Astrocyte (in vitro differentiated cells and primary cell): ENCODE data around the gene TRMT11. TPM values are rescaled to one million over a fixed set of nuclear protein-coding genes. Genes with fewer than 3 reads are reported as not detected.
A peak's percentile ranks its signal among the peaks of the same experiment; 100 is the strongest.

Experiments used
- DNase-seq: peaks from one replicate; pipeline ENCODE4 v3.0.0-alpha.2; 2010; ENCODE audit warnings: low read depth
- FAIRE-seq: peaks from 2 replicates; lab custom pipeline; 2011; peaks lifted over from hg19 to GRCh38; lab: Jason Lieb, UNC
- H2AFZ ChIP-seq: 2 replicates; pipeline ENCODE4 v1.6.0; 2012; ENCODE audit warnings: low read depth, low read length, inconsistent platforms
- H3K27ac ChIP-seq: 2 replicates; pipeline ENCODE4 v1.5.1; 2011; ENCODE audit warnings: low read depth, low read length, inconsistent platforms
- H3K27me3 ChIP-seq: 2 replicates; pipeline ENCODE4 v1.6.0; 2011; ENCODE audit warnings: low read length, inconsistent platforms; ENCODE audit not compliant: insufficient read depth
- H3K36me3 ChIP-seq: 2 replicates; pipeline ENCODE4 v1.5.1; 2011; ENCODE audit warnings: low read length, inconsistent platforms; ENCODE audit not compliant: insufficient read depth
- H3K4me1 ChIP-seq: 2 replicates; pipeline ENCODE4 v1.5.1; 2011; ENCODE audit warnings: low read length, inconsistent platforms; ENCODE audit not compliant: insufficient read depth
- H3K4me2 ChIP-seq: 2 replicates; pipeline ENCODE4 v1.6.0; 2012; ENCODE audit warnings: low read length, inconsistent platforms
- H3K4me3 ChIP-seq: 2 replicates; pipeline ENCODE4 v1.5.1; 2011; ENCODE audit warnings: low read depth, mild to moderate bottlenecking, low read length, inconsistent platforms; ENCODE audit not compliant: insufficient read depth
- H3K79me2 ChIP-seq: 2 replicates; pipeline ENCODE4 v1.6.0; 2012; ENCODE audit warnings: mild to moderate bottlenecking, low read length, inconsistent platforms; ENCODE audit not compliant: insufficient read depth
- H3K9ac ChIP-seq: 2 replicates; pipeline ENCODE4 v1.6.0; 2012; ENCODE audit warnings: mild to moderate bottlenecking, low read length, inconsistent platforms
- H3K9me3 ChIP-seq: 2 replicates; pipeline ENCODE4 v1.5.1; 2012; ENCODE audit warnings: low read depth, mild to moderate bottlenecking, low read length, inconsistent platforms; ENCODE audit not compliant: insufficient read depth
- H4K20me1 ChIP-seq: 2 replicates; pipeline ENCODE4 v1.6.0; 2012; ENCODE audit warnings: low read length, inconsistent platforms; ENCODE audit not compliant: insufficient read depth
- H3K27ac Mint-ChIP-seq: one replicate; pipeline ENCODE4 v1.8.0; 2021; ENCODE audit warnings: mild to moderate bottlenecking, mixed read lengths; ENCODE audit not compliant: unreplicated experiment
- H3K27me3 Mint-ChIP-seq: one replicate; pipeline ENCODE4 v1.8.0; 2021; ENCODE audit warnings: low read depth, mixed read lengths; ENCODE audit not compliant: unreplicated experiment
- H3K36me3 Mint-ChIP-seq: one replicate; pipeline ENCODE4 v1.8.0; 2021; ENCODE audit warnings: low read depth, mixed read lengths; ENCODE audit not compliant: unreplicated experiment
- H3K4me1 Mint-ChIP-seq: one replicate; pipeline ENCODE4 v1.8.0; 2021; ENCODE audit warnings: low read depth, mixed read lengths; ENCODE audit not compliant: unreplicated experiment
- H3K4me3 Mint-ChIP-seq: one replicate; pipeline ENCODE4 v1.8.0; 2021; ENCODE audit warnings: mild to moderate bottlenecking, moderate library complexity, mixed read lengths; ENCODE audit not compliant: unreplicated experiment
- H3K9me3 Mint-ChIP-seq: one replicate; pipeline ENCODE4 v1.8.0; 2021; ENCODE audit warnings: mild to moderate bottlenecking, mixed read lengths; ENCODE audit not compliant: unreplicated experiment
- EZH2 ChIP-seq: IDR thresholded peaks from 2 replicates; pipeline ENCODE4 v1.6.1; 2012; ENCODE audit warnings: mild to moderate bottlenecking, low read length, inconsistent platforms; ENCODE audit not compliant: insufficient read depth
- total RNA-seq: library from RNA; stranded (reverse); gene quantifications from 2 replicates; pipeline ENCODE4 v1.2.1, GENCODE V29; 2021
- TF ChIP-seq, protein P1 (sequence below): IDR thresholded peaks from 2 replicates; pipeline ENCODE4 v1.5.1; 2011; ENCODE audit warnings: low read depth, mild to moderate bottlenecking, inconsistent platforms, low read length, moderate library complexity; ENCODE audit not compliant: insufficient read depth

Gene TRMT11
- total RNA-seq, 1 donor from 2014 or later = 18.2 TPM

DNA sequence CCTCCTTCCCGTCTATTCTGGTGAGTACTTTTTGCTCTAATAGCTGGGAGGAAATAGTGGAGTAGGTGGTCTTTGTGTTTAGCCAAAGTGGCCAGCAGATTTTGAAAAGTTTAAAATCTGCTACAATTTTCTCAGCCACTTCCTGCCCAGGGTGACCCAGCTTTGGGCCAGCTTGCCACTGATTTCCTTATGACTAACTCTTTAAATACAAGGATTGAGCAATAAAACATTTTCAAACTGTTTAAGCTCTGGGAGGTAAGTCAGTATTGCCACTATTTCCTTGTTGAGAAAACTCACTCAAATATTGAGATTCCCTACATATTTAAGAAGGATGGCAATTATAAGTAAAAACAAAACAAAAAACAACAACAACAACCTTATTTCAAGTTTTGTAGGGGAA is 54.5 kb downstream of the TRMT11 start:
- H3K9ac ChIP-seq = no peak overlapping the region
- TF ChIP-seq, protein P1, sequence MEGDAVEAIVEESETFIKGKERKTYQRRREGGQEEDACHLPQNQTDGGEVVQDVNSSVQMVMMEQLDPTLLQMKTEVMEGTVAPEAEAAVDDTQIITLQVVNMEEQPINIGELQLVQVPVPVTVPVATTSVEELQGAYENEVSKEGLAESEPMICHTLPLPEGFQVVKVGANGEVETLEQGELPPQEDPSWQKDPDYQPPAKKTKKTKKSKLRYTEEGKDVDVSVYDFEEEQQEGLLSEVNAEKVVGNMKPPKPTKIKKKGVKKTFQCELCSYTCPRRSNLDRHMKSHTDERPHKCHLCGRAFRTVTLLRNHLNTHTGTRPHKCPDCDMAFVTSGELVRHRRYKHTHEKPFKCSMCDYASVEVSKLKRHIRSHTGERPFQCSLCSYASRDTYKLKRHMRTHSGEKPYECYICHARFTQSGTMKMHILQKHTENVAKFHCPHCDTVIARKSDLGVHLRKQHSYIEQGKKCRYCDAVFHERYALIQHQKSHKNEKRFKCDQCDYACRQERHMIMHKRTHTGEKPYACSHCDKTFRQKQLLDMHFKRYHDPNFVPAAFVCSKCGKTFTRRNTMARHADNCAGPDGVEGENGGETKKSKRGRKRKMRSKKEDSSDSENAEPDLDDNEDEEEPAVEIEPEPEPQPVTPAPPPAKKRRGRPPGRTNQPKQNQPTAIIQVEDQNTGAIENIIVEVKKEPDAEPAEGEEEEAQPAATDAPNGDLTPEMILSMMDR = no peak
- no peak for TF ChIP-seq EZH2
- Mint-ChIP-seq H3K9me3 (no peaks in the 10 kb centered on the region), H3K27ac (peak overlapping the region; percentile 41), H3K4me3 (no peak overlapping the region), H3K4me1 (peaks cover 35% of the 10 kb centered on the region), H3K36me3 (peaks cover 18% of the 10 kb centered on the region), H3K27me3 (no peaks in the 10 kb centered on the region)
- H3K79me2 ChIP-seq = no peaks in the 10 kb centered on the region
- H3K27ac ChIP-seq = peak overlapping the region; percentile 44
- H3K9me3 ChIP-seq = no peaks in the 10 kb centered on the region
- peaks cover 27% of the 10 kb centered on the region for H3K4me1 ChIP-seq
- H4K20me1 ChIP-seq = no peaks in the 10 kb centered on the region
- H2AFZ ChIP-seq = no peak overlapping the region
- H3K27me3 ChIP-seq = no peaks in the 10 kb centered on the region
- DNase-seq = peak; percentile 76
- peak overlapping the region; percentile 62 for H3K4me2 ChIP-seq
- no peak overlapping the region for H3K4me3 ChIP-seq
- FAIRE-seq = peak; percentile 84
- no peaks in the 10 kb centered on the region for H3K36me3 ChIP-seq

DNA sequence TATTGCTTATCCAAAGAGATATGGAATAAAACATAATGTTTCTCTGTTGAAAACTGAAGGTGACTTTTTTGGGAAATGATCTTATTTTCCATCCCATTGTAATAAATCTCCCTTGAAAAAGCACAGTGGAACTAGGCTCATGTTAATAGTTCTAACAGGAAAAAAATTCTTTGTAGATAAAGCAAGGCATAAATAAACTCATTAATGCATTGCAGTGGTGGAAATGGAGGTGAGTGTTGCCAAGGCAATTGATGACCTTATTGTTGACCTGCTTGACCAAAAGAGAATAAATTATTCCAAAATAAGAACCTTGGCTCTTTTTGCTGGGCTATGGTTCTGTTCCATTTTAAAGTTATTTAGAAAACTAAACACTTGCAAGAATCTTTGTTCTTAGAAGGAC is 55.2 kb downstream of the TRMT11 start:
- Histone ChIP-seq H3K27ac (peak overlapping the region; percentile 44), H4K20me1 (no peaks in the 10 kb centered on the region), H3K27me3 (no peaks in the 10 kb centered on the region), H3K4me2 (peak overlapping the region; percentile 62), H3K36me3 (no peaks in the 10 kb centered on the region), H2AFZ (no peak overlapping the region), H3K9ac (no peak overlapping the region), H3K4me3 (no peak overlapping the region), H3K79me2 (no peaks in the 10 kb centered on the region), H3K4me1 (peaks cover 27% of the 10 kb centered on the region), H3K9me3 (no peaks in the 10 kb centered on the region)
- no peak overlapping the region for H3K4me3 Mint-ChIP-seq
- H3K4me1 Mint-ChIP-seq = peaks cover 35% of the 10 kb centered on the region
- H3K27me3 Mint-ChIP-seq = no peaks in the 10 kb centered on the region
- no peaks in the 10 kb centered on the region for H3K9me3 Mint-ChIP-seq
- H3K36me3 Mint-ChIP-seq = peaks cover 17% of the 10 kb centered on the region
- FAIRE-seq (no peak), DNase-seq (no peak)
- TF ChIP-seq, protein P1 = no peak
- no peak for TF ChIP-seq EZH2
- no peak overlapping the region for H3K27ac Mint-ChIP-seq

DNA sequence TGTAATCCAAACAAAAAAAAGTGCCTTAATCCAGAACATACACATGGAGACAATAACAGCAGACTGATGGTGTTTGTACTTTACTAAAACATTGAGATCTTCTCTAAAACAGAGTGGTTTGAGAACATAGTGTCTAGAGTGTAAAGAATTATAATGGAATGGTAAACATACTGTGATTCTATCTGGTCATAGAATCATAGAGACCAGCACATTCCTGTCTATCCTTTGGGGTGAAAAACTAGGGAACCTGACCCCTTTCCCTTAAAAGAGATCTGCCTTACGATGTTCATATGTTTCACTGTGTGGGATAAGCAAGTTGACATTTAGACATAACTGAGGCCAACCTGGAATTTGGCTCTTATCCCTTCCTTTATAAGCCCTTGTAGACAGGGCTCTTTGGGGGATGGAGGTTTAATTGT is 55.7 kb downstream of the TRMT11 start:
- Histone ChIP-seq H3K4me1 (peaks cover 27% of the 10 kb centered on the region), H3K27me3 (no peaks in the 10 kb centered on the region), H3K27ac (no peak overlapping the region), H3K9ac (no peak overlapping the region), H3K4me2 (no peak overlapping the region), H3K36me3 (no peaks in the 10 kb centered on the region), H3K9me3 (no peaks in the 10 kb centered on the region), H3K4me3 (no peak overlapping the region), H2AFZ (no peak overlapping the region), H4K20me1 (no peaks in the 10 kb centered on the region), H3K79me2 (no peaks in the 10 kb centered on the region)
- peaks cover 35% of the 10 kb centered on the region for H3K4me1 Mint-ChIP-seq
- no peaks in the 10 kb centered on the region for H3K9me3 Mint-ChIP-seq
- DNase-seq = peak; percentile 73
- peak; percentile 63 for FAIRE-seq
- H3K27ac Mint-ChIP-seq = no peak overlapping the region
- peaks cover 17% of the 10 kb centered on the region for H3K36me3 Mint-ChIP-seq
- no peak for TF ChIP-seq EZH2
- TF ChIP-seq, protein P1 = no peak
- H3K4me3 Mint-ChIP-seq = no peak overlapping the region
- H3K27me3 Mint-ChIP-seq = no peaks in the 10 kb centered on the region
